K562 (cell line): ENCODE results near the gene ZNF584. TPM values are rescaled to one million over a fixed set of nuclear protein-coding genes. Genes with fewer than 3 reads are reported as not detected.

ENCODE experiments used
- ASH1L ChIP-seq: fragments of 450-650 bp; IDR thresholded peaks from 2 replicates; pipeline ENCODE4 v1.6.1; 2018; ENCODE audit warnings: borderline replicate concordance, mild to moderate bottlenecking, low read depth; ENCODE audit not compliant: partially characterized antibody
- CBFB ChIP-seq: sonication (generic); formaldehyde crosslinking; IDR thresholded peaks from 2 replicates; pipeline ENCODE4 v1.4.0; 2020; ENCODE audit warnings: mild to moderate bottlenecking, missing genetic modification reagents
- CXXC5 ChIP-seq: fragments of 250-450 bp; sonication (Bioruptor Pico); IDR thresholded peaks from 2 replicates; pipeline ENCODE4 v1.8.0; 2022; ENCODE audit warnings: inconsistent platforms, mild to moderate bottlenecking, moderate library complexity
- EHMT2 ChIP-seq: fragments of 450-650 bp; IDR thresholded peaks from 2 replicates; pipeline ENCODE4 v1.6.1; 2018; ENCODE audit warnings: antibody characterized with exemption
- FOXM1 ChIP-seq, 2 experiments: fragments of 450-650 bp in 1 of 2; sonication (generic) in 1 of 2; formaldehyde crosslinking in 1 of 2; IDR thresholded peaks; 2 replicates each; pipeline versions ENCODE4 v1.6.1 to v1.9.0; 2017 to 2022; ENCODE audit warnings: low read depth in 2 of 2, mild to moderate bottlenecking in 2 of 2, missing genetic modification reagents in 1 of 2, moderate library complexity in 1 of 2
- GABPA ChIP-seq: fragments of 200-800 bp; sonication (Bioruptor generic); conservative IDR thresholded peaks from 2 replicates; pipeline ENCODE4 v1.6.1; 2016; ENCODE audit warnings: low read depth, missing genetic modification characterization, missing compliant biosample characterization
- HNRNPK ChIP-seq: fragments of 200-400 bp; formaldehyde crosslinking; IDR thresholded peaks from one replicate; pipeline ENCODE4 v1.6.1; 2018; ENCODE audit warnings: mild to moderate bottlenecking, low read depth, low read length; ENCODE audit not compliant: poor library complexity, severe bottlenecking
- SIX5 ChIP-seq, 2 experiments: IDR thresholded peaks; 2 replicates each; pipeline ENCODE4 v1.6.1; 2011; ENCODE audit warnings: low read length in 2 of 2, borderline replicate concordance in 1 of 2, low read depth in 1 of 2, mild to moderate bottlenecking in 1 of 2, moderate library complexity in 1 of 2; ENCODE audit not compliant: insufficient read depth in 1 of 2
- TAF9B ChIP-seq: fragments of 450-650 bp; IDR thresholded peaks from 2 replicates; pipeline ENCODE4 v1.6.1; 2018; ENCODE audit warnings: mild to moderate bottlenecking; ENCODE audit not compliant: partially characterized antibody
- ZNF239 ChIP-seq: fragments of 250-450 bp; sonication (Bioruptor Pico); IDR thresholded peaks from 2 replicates; pipeline ENCODE4 v1.4.0; 2020; ENCODE audit warnings: mild to moderate bottlenecking
- polyA plus RNA-seq, 8 experiments: library from polyadenylated mRNA; depleted of rRNA in 4 of 8; stranded (reverse) in 5 of 8; unstranded in 3 of 8; fragments of >200 nt; fragmentation: Nextera tagmentation in 2 of 8; fragmentation: Illumina TruSeq in 1 of 8; extraction: Ambion mirVana in 2 of 8; extraction: Trizol in 1 of 8; gene quantifications; 2 replicates each; pipeline versions ENCODE4 v1.2.1 to v1.2.3, GENCODE V29; 2011 to 2014; ENCODE audit warnings: inconsistent platforms in 1 of 8, missing spikeins in 1 of 8
- total RNA-seq, 7 experiments: library from RNA; depleted of rRNA in 6 of 7; stranded (reverse); fragments of >200 nt in 6 of 7; fragmentation: Illumina TruSeq in 2 of 7; extraction: Trizol in 2 of 7; gene quantifications; 2 replicates each; pipeline versions ENCODE4 v1.2.1 to v1.2.3, GENCODE V29; 2011 to 2021; ENCODE audit warnings: low replicate concordance in 1 of 7
- TF ChIP-seq, protein P1 (sequence below), 3 experiments: fragments of 200-800 bp in 1 of 3; fragments of 250-450 bp in 1 of 3; fragments of 450-650 bp in 1 of 3; sonication (Bioruptor Pico) in 1 of 3; sonication (Bioruptor generic) in 1 of 3; formaldehyde crosslinking in 1 of 3; IDR thresholded peaks; 2 replicates each; pipeline versions ENCODE4 v1.6.1 to v1.8.0; 2016 to 2022; ENCODE audit warnings: mild to moderate bottlenecking in 2 of 3, missing genetic modification characterization in 2 of 3, missing compliant biosample characterization in 1 of 3, moderate library complexity in 1 of 3
- TF ChIP-seq, protein P2 (sequence below): fragments of 200-800 bp; sonication (Bioruptor generic); IDR thresholded peaks from 2 replicates; pipeline ENCODE4 v1.6.1; 2017; ENCODE audit warnings: missing genetic modification characterization, missing compliant biosample characterization

The ZNF584 gene
- total and polyA plus RNA-seq, 9 of the 15 experiments (the other 6 are each of a cell fraction or from before 2014, with no cell fraction given), result 5.8 to 43.4 (median 24.6) TPM

DNA sequence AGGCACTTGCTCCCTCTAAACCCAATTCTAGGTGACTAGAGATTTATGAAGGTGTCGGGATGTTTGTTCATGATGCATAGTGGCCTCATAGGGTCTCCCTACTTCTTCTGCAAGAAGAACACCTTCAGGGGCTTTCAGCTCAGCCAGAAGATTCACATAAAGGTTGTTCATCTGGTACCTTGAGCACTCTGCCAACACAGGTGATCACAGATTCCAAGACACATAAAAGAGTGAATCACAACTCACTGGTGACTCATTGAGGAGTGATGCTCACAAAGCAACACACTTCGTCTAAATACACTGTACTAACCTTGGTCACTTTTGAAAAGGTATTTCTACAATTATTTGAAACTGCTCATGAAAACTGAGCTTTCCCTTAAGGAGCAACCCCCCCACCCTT, 51.6 kb downstream of the ZNF584 start (continued):
- TF ChIP-seq SIX5 (IDR thresholded peaks at IDR 0.05; ENCODE audit: borderline replicate concordance in 1 of 2, insufficient read depth in 1 of 2, low read depth in 1 of 2, low read length in 2 of 2), result no peak
- TF ChIP-seq GABPA, result no peak
- no peak for TF ChIP-seq TAF9B
- no peak for TF ChIP-seq HNRNPK
- TF ChIP-seq ASH1L, result no peak
- TF ChIP-seq, protein P1, sequence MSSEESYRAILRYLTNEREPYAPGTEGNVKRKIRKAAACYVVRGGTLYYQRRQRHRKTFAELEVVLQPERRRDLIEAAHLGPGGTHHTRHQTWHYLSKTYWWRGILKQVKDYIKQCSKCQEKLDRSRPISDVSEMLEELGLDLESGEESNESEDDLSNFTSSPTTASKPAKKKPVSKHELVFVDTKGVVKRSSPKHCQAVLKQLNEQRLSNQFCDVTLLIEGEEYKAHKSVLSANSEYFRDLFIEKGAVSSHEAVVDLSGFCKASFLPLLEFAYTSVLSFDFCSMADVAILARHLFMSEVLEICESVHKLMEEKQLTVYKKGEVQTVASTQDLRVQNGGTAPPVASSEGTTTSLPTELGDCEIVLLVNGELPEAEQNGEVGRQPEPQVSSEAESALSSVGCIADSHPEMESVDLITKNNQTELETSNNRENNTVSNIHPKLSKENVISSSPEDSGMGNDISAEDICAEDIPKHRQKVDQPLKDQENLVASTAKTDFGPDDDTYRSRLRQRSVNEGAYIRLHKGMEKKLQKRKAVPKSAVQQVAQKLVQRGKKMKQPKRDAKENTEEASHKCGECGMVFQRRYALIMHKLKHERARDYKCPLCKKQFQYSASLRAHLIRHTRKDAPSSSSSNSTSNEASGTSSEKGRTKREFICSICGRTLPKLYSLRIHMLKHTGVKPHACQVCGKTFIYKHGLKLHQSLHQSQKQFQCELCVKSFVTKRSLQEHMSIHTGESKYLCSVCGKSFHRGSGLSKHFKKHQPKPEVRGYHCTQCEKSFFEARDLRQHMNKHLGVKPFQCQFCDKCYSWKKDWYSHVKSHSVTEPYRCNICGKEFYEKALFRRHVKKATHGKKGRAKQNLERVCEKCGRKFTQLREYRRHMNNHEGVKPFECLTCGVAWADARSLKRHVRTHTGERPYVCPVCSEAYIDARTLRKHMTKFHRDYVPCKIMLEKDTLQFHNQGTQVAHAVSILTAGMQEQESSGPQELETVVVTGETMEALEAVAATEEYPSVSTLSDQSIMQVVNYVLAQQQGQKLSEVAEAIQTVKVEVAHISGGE (CRISPR knock-in tag; IDR thresholded peaks at IDR 0.05), result no peak
- no peak for TF ChIP-seq CXXC5 (CRISPR knock-in tag)
- TF ChIP-seq CBFB, result no peak
- no peak for TF ChIP-seq FOXM1 (IDR thresholded peaks at IDR 0.05; ENCODE audit: low read depth)
- no peak for TF ChIP-seq FOXM1 (CRISPR knock-in tag; IDR thresholded peaks at IDR 0.05; ENCODE audit: low read depth)
- no peak for TF ChIP-seq EHMT2
- TF ChIP-seq, protein P2, sequence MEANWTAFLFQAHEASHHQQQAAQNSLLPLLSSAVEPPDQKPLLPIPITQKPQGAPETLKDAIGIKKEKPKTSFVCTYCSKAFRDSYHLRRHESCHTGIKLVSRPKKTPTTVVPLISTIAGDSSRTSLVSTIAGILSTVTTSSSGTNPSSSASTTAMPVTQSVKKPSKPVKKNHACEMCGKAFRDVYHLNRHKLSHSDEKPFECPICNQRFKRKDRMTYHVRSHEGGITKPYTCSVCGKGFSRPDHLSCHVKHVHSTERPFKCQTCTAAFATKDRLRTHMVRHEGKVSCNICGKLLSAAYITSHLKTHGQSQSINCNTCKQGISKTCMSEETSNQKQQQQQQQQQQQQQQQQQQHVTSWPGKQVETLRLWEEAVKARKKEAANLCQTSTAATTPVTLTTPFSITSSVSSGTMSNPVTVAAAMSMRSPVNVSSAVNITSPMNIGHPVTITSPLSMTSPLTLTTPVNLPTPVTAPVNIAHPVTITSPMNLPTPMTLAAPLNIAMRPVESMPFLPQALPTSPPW, result no peak
- TF ChIP-seq ZNF239 (CRISPR knock-in tag), result no peak
